ENCODE measurements around the gene PALM2AKAP2.

Gene PALM2AKAP2

DNA sequence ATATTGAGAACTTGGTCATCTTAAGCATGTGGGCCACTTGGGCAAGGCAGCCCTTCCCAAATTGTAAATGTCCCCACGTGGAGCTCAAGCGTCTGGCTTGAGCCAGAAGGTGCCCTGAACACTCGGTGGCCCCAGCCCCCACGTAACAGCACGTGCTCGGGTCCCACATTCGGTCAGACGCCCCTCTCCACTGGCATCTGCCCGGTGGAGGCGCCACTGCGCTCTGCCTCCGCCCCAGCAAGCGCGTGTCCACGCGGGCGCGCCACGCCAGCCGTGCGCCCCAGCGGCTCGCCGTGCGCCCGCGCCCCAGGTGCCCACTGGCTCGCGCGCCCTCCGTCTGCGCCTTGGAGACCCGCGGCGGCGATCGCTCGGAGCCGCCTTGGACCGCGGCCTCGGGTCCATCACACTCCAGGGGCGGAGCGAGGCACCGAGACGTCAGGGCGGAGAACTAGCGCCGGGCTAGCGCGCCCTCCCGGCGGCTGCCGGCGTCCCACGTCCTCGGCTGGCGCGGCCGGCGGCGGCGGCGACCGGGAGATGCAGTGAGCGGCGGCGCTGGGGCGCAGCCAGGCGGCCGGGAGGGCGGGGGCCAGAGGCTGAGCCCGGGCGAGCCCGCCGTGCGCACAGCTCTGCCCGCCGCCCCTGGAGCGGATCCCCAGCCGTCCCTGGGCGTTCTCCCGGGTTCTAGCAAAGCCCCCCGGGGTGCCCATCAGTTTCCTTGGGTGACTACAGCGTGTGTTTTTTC lies at the start of gene PALM2AKAP2:
PALM2AKAP2 (plus strand) TSS at position 488 of the 742 bp plus-strand sequence. CDS start 291 bp downstream, outside the sequence.
- H3K27ac ChIP-seq, result no peak within 1 kb of the TSS
- no peak for DNase-seq (ENCODE audit: low read depth, low spot score)

DNA sequence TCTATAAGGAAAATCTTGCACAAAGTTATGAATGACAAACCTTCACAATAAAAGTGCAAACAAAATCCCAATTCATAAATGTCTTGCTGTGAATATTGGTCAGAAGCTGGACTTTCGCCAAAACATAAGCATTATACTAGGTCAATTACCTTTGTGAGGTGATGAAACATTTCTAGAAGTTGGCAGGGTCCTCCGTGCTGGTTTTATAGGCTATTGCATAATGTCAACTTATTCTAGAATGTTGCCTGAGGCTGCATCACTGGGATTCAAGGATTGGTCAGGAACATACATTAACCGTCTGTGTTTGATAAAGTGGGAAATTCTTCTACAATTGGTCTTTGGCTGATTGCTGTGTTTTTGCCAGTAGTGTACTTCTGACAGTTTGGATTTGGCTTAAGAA lies 49.8 kb upstream of the PALM2AKAP2 start:
- DNase-seq (ENCODE audit: low read depth, low spot score), result peak; percentile 63
- peak overlapping the region; percentile 2 for H3K27ac ChIP-seq

- peak overlapping the region; percentile 34 for H3K27ac ChIP-seq
- DNase-seq (ENCODE audit: low read depth, low spot score), result peak; percentile 29
Observed at GRCh38 chr9:109733690-109734089, 46.3 kb upstream of the PALM2AKAP2 start.

GRCh38 chr9:109734814-109735213 lies 45.2 kb upstream of the PALM2AKAP2 start:
- no peak overlapping the region for H3K27ac ChIP-seq

GRCh38 chr9:109735801-109736200 lies 44.2 kb upstream of the PALM2AKAP2 start:
- no peak overlapping the region for H3K27ac ChIP-seq
- no peak for DNase-seq (ENCODE audit: low read depth, low spot score)

More at GRCh38 chr9:109734814-109735213, 45.2 kb upstream of the PALM2AKAP2 start:
- DNase-seq (ENCODE audit: low read depth, low spot score), result no peak

GRCh38 chr9:109737295-109737694 lies 42.7 kb upstream of the PALM2AKAP2 start:
- H3K27ac ChIP-seq, result no peak overlapping the region
- DNase-seq (ENCODE audit: low read depth, low spot score), result no peak

- no peak overlapping the region for H3K27ac ChIP-seq
- DNase-seq (ENCODE audit: low read depth, low spot score), result no peak
Observed at GRCh38 chr9:109739760-109740159, 40.2 kb upstream of the PALM2AKAP2 start.

DNA sequence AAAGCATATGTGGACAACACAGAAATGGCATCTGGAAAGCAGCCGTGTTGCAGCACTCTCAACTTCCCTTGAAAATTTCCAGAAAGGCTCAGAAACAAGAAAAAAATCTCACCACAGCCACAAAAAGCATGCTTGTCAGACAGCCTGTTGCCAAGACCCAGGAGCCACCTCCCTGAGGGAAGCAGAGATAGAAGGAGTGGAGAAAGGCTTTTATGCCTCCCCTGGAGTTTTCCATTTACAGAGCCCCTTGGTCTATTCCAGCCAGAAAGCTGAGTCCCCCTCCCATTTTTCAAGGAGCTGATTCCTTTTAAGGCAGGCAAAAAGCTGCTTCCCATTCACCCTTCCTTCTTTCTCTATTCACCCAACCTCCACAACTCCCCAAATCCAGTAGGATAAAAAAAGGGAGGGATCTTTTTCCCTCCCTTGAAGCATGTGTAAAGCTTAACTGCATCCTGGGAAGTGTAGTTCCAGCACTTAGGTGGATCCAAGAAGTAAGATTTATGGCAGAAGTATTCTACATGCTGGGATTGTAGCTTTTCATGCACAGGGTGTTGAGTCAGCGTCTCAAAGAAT lies 37.1 kb upstream of the PALM2AKAP2 start:
- no peak for DNase-seq (ENCODE audit: low read depth, low spot score)

GRCh38 chr9:109743696-109744095 lies 36.3 kb upstream of the PALM2AKAP2 start:
- no peak overlapping the region for H3K27ac ChIP-seq
- no peak for DNase-seq (ENCODE audit: low read depth, low spot score)

More for the DNA sequence above, 37.1 kb upstream of the PALM2AKAP2 start:
- H3K27ac ChIP-seq, result no peak overlapping the region

- no peak for DNase-seq (ENCODE audit: low read depth, low spot score)
Observed at GRCh38 chr9:109745335-109746283, 34.4 kb upstream of the PALM2AKAP2 start.

DNA sequence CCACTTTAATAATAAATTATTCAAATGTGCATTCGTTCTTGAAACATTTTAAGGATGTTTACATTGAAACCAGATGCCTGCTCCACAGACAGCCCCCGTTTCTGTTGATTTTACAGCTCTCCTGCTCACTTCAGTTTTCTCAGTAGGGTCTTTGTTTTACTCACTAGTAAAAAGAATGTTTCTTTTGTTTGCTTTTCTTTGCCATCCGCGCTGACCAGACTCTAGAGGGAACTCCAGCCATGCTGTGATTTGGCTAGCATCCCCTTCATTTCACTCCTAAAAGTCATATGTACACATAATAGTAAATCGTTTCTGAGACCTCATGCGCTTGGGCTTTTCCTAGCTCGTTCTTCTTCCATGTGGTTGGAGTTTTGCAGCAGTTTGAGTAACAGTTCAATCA lies 28.7 kb upstream of the PALM2AKAP2 start:
- no peak for DNase-seq (ENCODE audit: low read depth, low spot score)
- no peak overlapping the region for H3K27ac ChIP-seq

More at GRCh38 chr9:109745335-109746283, 34.4 kb upstream of the PALM2AKAP2 start:
- no peak overlapping the region for H3K27ac ChIP-seq

GRCh38 chr9:109753308-109753707 lies 26.7 kb upstream of the PALM2AKAP2 start:
- H3K27ac ChIP-seq, result no peak overlapping the region
- DNase-seq (ENCODE audit: low read depth, low spot score), result no peak

DNA sequence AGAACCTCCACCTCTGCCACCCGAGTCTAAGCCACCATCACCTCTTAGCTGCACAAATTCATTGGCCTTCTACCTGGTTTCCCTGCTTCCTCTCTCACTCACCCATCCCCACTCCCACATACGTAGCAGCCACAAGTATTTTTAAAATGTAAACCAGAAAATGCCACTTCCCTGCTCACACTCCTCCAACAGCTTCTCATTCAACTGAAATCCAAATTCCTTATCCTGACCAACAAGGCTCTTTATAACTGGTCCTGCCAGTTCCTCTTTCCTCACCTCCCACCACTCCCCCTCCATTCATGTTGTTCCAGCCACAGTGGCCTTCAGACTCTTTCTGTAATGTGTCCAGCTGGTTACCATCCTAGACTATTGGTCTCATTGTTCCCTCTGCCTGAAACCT lies 25.0 kb upstream of the PALM2AKAP2 start:
- no peak overlapping the region for H3K27ac ChIP-seq
- DNase-seq (ENCODE audit: low read depth, low spot score), result no peak

DNA sequence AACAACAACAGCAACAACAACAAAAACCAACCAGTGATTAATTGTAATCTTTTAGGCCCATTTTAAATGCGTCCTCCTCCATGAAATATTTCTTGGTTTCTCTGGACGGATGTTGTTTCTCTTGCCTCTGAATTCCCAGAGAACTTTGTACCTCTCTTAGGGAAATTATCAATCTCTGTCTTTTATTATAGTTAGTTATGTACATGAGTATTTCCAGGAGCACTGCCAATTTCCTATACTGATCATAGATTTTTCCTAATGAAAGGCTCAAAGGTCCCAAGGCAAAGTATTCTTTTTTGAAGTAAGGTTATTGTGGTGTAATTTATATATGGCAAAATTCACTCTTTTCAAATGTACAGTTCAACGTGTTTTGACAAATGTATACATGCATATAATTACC lies 20.4 kb upstream of the PALM2AKAP2 start:
- H3K27ac ChIP-seq, result no peak overlapping the region
- no peak for DNase-seq (ENCODE audit: low read depth, low spot score)

DNA sequence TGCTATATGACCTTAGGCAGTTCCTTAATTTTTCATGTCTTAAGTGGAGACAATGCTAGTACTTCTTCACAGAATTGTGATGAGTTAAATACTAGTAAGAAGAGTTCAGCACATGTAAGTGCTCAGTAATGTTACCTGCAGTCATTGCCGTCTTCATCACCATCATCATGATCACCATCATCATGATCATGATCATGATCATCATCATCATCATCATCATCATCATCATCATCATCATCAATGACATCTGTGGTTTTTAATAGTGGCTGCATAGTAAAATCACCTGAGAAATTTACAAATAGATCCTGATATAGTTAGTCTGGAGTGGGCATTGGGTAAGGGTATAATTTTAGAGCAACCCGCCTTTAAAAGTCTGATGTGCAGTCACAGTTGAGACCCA lies 14.7 kb upstream of the PALM2AKAP2 start:
- no peak for DNase-seq (ENCODE audit: low read depth, low spot score)
- no peak overlapping the region for H3K27ac ChIP-seq

GRCh38 chr9:109765830-109766229 lies 14.2 kb upstream of the PALM2AKAP2 start:
- no peak for DNase-seq (ENCODE audit: low read depth, low spot score)
- no peak overlapping the region for H3K27ac ChIP-seq

GRCh38 chr9:109766351-109766750 lies 13.6 kb upstream of the PALM2AKAP2 start:
- DNase-seq (ENCODE audit: low read depth, low spot score), result peak; percentile 89
- H3K27ac ChIP-seq, result no peak overlapping the region

- DNase-seq (ENCODE audit: low read depth, low spot score), result no peak
- H3K27ac ChIP-seq, result no peak overlapping the region
Observed at GRCh38 chr9:109767404-109767803, 12.6 kb upstream of the PALM2AKAP2 start.

- no peak overlapping the region for H3K27ac ChIP-seq
Observed at GRCh38 chr9:109767814-109768213, 12.2 kb upstream of the PALM2AKAP2 start.

DNA sequence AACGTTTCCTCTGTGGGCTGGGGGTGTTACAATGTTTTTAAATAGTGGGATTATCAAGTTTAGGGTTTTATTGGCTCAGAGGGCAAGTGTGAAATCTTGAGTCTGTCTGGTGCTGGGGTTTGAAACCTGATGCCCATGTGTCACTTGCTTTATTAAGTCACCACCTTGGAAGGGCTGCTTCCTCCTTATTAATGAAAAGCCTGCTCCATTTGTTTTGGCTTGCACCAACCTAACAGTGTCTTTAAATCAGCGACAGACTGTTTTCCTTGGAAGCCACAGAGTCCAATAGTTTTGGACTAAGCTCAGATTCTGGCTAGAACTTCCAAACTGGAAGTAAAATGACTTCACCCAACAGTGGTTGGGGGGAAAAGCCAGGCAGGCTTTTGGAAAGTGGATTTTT lies 10.7 kb upstream of the PALM2AKAP2 start:
- no peak for DNase-seq (ENCODE audit: low read depth, low spot score)
- H3K27ac ChIP-seq, result no peak overlapping the region

More at GRCh38 chr9:109767814-109768213, 12.2 kb upstream of the PALM2AKAP2 start:
- DNase-seq (ENCODE audit: low read depth, low spot score), result no peak

GRCh38 chr9:109770101-109770500 lies 9.9 kb upstream of the PALM2AKAP2 start:
- no peak overlapping the region for H3K27ac ChIP-seq
- DNase-seq (ENCODE audit: low read depth, low spot score), result no peak
